ENCODE results near the gene WDR93.

DNA sequence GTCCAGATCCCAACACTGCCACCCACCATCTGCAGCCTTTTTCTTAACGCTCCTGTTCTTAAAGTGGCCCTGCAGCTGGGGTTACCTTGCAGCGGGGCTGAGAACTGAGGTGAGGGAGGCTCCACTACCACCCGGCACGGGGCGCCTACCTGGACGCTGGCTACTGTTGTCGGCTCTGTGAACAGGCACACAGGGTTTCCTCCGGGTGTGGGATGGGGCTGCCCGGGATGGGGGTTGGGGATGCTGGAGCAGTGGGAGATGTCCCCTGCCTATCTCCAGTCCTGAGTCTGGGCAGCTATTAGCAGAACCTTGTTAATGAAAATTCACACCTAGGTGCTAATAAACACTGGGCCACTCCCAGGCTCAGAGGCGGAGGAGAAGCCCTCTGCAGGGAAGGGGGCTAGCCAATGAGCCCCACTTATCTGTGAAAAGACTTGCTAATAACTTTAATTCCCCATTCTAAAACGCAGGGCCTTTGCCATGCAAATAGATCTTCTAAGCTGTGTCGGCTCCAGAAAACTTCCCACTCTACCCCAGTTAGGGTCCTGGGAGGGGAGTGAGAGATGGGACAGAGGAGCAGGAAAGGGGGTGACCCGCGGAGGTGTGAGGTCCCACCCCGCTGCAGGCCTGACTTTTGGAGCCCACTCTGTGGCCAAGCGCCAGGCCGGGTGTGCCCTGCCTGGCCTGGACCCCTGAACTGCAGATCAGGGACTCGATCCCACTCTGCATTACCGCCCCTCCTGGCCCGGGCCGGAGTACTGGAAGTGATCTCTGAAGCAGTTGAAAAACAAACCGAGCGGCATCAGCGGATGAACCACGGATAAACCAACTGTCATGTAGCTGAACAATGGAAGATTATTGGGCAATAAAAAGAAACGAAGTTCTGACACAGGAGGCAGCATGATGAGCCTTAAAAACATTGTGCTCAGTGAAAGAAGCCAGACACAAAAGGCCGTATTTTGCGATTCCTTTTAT is 57.4 kb downstream of the WDR93 start:
- TF ChIP-seq EZH2 (IDR thresholded peaks at IDR 0.05; ENCODE audit: borderline replicate concordance) (no peak), EZH2phosphoT487 (IDR thresholded peaks at IDR 0.05; ENCODE audit: low read depth, severe bottlenecking, unreplicated experiment) (no peak)
- TF ChIP-seq, protein P1, sequence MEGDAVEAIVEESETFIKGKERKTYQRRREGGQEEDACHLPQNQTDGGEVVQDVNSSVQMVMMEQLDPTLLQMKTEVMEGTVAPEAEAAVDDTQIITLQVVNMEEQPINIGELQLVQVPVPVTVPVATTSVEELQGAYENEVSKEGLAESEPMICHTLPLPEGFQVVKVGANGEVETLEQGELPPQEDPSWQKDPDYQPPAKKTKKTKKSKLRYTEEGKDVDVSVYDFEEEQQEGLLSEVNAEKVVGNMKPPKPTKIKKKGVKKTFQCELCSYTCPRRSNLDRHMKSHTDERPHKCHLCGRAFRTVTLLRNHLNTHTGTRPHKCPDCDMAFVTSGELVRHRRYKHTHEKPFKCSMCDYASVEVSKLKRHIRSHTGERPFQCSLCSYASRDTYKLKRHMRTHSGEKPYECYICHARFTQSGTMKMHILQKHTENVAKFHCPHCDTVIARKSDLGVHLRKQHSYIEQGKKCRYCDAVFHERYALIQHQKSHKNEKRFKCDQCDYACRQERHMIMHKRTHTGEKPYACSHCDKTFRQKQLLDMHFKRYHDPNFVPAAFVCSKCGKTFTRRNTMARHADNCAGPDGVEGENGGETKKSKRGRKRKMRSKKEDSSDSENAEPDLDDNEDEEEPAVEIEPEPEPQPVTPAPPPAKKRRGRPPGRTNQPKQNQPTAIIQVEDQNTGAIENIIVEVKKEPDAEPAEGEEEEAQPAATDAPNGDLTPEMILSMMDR (IDR thresholded peaks at IDR 0.05; ENCODE audit: poor library complexity) = no peak
